H1 (cell line): ENCODE data around the gene FAM219A. TPM values are rescaled to one million over a fixed set of nuclear protein-coding genes. Genes with fewer than 3 reads are reported as not detected.

Experiments used
- TAF1 ChIP-seq: IDR thresholded peaks from 2 replicates; pipeline ENCODE4 v1.6.1; 2011; ENCODE audit warnings: mild to moderate bottlenecking, low read depth, low read length
- polyA plus RNA-seq, 7 experiments: library from polyadenylated mRNA; depleted of rRNA in 3 of 7; stranded (reverse) in 5 of 7; unstranded in 2 of 7; fragments of >200 nt in 5 of 7; fragments of 200-250 nt in 2 of 7; gene quantifications; 1 replicate in 5 of 7; 2 replicates in 1 of 7; 4 replicates in 1 of 7; pipeline versions ENCODE4 v1.2.1 to v1.2.3, GENCODE V29; 2011 to 2013; ENCODE audit warnings: missing spikeins in 2 of 7, mixed read lengths in 2 of 7
- total RNA-seq: library from RNA; stranded (reverse); fragmentation: NEBNext Ultra II Directional; extraction: Animal tissue kit (Norgen Biotek cat#: 25700); gene quantifications from 2 replicates; pipeline ENCODE4 v1.2.1, GENCODE V29; 2021
- TF ChIP-seq, protein P1 (sequence below): fragments of 300-600 bp; sonication (generic); IDR thresholded peaks from 2 replicates; pipeline ENCODE4 v1.7.1; 2012; ENCODE audit warnings: low read length, moderate library complexity, mild to moderate bottlenecking, inconsistent platforms; ENCODE audit not compliant: insufficient replicate concordance

FAM219A gene
- total and polyA plus RNA-seq, 2 of the 8 experiments (the other 6 are each of a cell fraction or from before 2014, with no cell fraction given) = 7.7 to 10.4 TPM

DNA sequence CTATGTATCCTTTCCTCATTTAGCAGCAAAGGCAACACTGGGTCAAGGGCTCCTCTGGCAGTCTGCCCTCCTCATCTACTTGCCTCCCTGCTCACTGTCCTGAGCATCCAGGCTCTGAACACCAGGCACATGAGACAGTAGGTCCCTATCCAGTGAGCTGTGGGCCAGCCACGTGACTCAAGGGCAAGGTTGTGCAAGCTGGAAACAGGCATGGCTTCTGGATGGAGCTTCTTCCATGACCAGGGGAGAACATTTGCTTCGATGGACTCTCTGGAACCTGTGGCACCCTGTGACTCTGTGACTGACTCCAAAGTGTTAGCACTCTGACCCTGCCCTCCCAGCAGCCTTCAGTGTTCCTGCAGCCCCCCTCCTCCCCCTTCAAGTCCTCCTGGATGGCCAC, 33.2 kb upstream of the FAM219A start (continued):
- TF ChIP-seq, protein P1, sequence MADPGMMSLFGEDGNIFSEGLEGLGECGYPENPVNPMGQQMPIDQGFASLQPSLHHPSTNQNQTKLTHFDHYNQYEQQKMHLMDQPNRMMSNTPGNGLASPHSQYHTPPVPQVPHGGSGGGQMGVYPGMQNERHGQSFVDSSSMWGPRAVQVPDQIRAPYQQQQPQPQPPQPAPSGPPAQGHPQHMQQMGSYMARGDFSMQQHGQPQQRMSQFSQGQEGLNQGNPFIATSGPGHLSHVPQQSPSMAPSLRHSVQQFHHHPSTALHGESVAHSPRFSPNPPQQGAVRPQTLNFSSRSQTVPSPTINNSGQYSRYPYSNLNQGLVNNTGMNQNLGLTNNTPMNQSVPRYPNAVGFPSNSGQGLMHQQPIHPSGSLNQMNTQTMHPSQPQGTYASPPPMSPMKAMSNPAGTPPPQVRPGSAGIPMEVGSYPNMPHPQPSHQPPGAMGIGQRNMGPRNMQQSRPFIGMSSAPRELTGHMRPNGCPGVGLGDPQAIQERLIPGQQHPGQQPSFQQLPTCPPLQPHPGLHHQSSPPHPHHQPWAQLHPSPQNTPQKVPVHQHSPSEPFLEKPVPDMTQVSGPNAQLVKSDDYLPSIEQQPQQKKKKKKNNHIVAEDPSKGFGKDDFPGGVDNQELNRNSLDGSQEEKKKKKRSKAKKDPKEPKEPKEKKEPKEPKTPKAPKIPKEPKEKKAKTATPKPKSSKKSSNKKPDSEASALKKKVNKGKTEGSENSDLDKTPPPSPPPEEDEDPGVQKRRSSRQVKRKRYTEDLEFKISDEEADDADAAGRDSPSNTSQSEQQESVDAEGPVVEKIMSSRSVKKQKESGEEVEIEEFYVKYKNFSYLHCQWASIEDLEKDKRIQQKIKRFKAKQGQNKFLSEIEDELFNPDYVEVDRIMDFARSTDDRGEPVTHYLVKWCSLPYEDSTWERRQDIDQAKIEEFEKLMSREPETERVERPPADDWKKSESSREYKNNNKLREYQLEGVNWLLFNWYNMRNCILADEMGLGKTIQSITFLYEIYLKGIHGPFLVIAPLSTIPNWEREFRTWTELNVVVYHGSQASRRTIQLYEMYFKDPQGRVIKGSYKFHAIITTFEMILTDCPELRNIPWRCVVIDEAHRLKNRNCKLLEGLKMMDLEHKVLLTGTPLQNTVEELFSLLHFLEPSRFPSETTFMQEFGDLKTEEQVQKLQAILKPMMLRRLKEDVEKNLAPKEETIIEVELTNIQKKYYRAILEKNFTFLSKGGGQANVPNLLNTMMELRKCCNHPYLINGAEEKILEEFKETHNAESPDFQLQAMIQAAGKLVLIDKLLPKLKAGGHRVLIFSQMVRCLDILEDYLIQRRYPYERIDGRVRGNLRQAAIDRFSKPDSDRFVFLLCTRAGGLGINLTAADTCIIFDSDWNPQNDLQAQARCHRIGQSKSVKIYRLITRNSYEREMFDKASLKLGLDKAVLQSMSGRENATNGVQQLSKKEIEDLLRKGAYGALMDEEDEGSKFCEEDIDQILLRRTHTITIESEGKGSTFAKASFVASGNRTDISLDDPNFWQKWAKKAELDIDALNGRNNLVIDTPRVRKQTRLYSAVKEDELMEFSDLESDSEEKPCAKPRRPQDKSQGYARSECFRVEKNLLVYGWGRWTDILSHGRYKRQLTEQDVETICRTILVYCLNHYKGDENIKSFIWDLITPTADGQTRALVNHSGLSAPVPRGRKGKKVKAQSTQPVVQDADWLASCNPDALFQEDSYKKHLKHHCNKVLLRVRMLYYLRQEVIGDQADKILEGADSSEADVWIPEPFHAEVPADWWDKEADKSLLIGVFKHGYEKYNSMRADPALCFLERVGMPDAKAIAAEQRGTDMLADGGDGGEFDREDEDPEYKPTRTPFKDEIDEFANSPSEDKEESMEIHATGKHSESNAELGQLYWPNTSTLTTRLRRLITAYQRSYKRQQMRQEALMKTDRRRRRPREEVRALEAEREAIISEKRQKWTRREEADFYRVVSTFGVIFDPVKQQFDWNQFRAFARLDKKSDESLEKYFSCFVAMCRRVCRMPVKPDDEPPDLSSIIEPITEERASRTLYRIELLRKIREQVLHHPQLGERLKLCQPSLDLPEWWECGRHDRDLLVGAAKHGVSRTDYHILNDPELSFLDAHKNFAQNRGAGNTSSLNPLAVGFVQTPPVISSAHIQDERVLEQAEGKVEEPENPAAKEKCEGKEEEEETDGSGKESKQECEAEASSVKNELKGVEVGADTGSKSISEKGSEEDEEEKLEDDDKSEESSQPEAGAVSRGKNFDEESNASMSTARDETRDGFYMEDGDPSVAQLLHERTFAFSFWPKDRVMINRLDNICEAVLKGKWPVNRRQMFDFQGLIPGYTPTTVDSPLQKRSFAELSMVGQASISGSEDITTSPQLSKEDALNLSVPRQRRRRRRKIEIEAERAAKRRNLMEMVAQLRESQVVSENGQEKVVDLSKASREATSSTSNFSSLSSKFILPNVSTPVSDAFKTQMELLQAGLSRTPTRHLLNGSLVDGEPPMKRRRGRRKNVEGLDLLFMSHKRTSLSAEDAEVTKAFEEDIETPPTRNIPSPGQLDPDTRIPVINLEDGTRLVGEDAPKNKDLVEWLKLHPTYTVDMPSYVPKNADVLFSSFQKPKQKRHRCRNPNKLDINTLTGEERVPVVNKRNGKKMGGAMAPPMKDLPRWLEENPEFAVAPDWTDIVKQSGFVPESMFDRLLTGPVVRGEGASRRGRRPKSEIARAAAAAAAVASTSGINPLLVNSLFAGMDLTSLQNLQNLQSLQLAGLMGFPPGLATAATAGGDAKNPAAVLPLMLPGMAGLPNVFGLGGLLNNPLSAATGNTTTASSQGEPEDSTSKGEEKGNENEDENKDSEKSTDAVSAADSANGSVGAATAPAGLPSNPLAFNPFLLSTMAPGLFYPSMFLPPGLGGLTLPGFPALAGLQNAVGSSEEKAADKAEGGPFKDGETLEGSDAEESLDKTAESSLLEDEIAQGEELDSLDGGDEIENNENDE = no peak
- TF ChIP-seq TAF1 = no peak
